Tibial artery (tissue), 4 donors: ENCODE data around the gene WNT1.

Source experiments
- DNase-seq, 2 donors: peaks; one replicate each; pipeline ENCODE4 v3.0.0-alpha.2; 2019
- H3K27ac ChIP-seq, 2 donors: fragments of 200-600 bp; sonication (generic) in 1 of 2; 1 replicate in 1 of 2; 2 replicates in 1 of 2; pipeline ENCODE4 v1.5.1; 2018 to 2019; ENCODE audit warnings: mild to moderate bottlenecking in 1 of 2
- H3K27me3 ChIP-seq, 2 donors: fragments of 200-600 bp; sonication (generic) in 1 of 2; one replicate each; pipeline versions ENCODE4 v1.5.1 to v1.6.0; 2016 to 2019
- H3K36me3 ChIP-seq, 3 donors: fragments of 200-600 bp; sonication (generic) in 2 of 3; one replicate each; pipeline ENCODE4 v1.5.1; 2016 to 2019; ENCODE audit warnings: mild to moderate bottlenecking in 2 of 3
- H3K4me1 ChIP-seq, 4 donors: fragments of 200-600 bp; sonication (generic) in 2 of 4; 1 replicate in 3 of 4; 2 replicates in 1 of 4; pipeline ENCODE4 v1.5.1; 2016 to 2019
- H3K4me3 ChIP-seq, 2 donors: fragments of 200-600 bp; sonication (generic) in 1 of 2; 1 replicate in 1 of 2; 2 replicates in 1 of 2; pipeline ENCODE4 v1.5.1; 2018 to 2019; ENCODE audit warnings: mild to moderate bottlenecking in 2 of 2
- H3K9me3 ChIP-seq, 3 donors: fragments of 200-600 bp; sonication (generic) in 1 of 3; one replicate each; pipeline ENCODE4 v1.5.1; 2016 to 2019
- intact Hi-C: fragments of 100-400 bp; cut with DNase I; formaldehyde crosslinking; loops from one replicate; pipeline ENCODE4 v1.15.0; 2023; ENCODE audit warnings: low total_unique reads
- TF ChIP-seq, protein P1 (sequence below), 2 experiments: fragments of 200-600 bp in 1 of 2; fragments of 450-650 bp in 1 of 2; IDR thresholded peaks; one replicate each; pipeline ENCODE4 v1.5.1; 2017 to 2019; ENCODE audit warnings: antibody characterized with exemption in 2 of 2, mild to moderate bottlenecking in 1 of 2, moderate library complexity in 1 of 2

Gene WNT1

DNA sequence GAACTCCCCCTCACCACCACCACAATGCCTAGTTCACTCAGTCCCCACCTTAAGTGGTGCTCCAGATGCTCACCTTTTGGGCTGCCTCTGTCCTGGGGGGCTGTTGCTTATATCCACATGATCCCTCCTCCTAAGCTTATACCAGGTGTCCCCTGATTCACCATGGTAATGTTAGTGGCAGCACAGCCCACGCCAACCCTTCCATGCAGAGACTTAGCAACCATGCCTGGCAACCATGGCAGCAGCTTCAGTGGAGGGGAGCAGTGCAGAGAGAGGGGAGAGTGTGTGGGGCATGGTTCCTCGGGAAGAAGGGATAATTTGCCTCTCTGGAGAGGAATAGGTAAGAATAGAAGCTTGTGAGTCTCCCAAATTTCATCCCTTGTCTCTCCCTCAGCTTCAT is 22.2 kb downstream of the WNT1 start:
- Histone ChIP-seq H3K27me3 (peaks cover 0 to 70% of the 10 kb centered on the region in 2 donors), H3K36me3 (peaks cover 42 to 53% (median 46%) of the 10 kb centered on the region in 3 donors), H3K27ac (no peak overlapping the region), H3K9me3 (no peaks in the 10 kb centered on the region), H3K4me3 (no peak overlapping the region), H3K4me1 (peaks cover 8 to 48% (median 33%) of the 10 kb centered on the region in 4 donors)
- DNase-seq: no peak
- TF ChIP-seq, protein P1, sequence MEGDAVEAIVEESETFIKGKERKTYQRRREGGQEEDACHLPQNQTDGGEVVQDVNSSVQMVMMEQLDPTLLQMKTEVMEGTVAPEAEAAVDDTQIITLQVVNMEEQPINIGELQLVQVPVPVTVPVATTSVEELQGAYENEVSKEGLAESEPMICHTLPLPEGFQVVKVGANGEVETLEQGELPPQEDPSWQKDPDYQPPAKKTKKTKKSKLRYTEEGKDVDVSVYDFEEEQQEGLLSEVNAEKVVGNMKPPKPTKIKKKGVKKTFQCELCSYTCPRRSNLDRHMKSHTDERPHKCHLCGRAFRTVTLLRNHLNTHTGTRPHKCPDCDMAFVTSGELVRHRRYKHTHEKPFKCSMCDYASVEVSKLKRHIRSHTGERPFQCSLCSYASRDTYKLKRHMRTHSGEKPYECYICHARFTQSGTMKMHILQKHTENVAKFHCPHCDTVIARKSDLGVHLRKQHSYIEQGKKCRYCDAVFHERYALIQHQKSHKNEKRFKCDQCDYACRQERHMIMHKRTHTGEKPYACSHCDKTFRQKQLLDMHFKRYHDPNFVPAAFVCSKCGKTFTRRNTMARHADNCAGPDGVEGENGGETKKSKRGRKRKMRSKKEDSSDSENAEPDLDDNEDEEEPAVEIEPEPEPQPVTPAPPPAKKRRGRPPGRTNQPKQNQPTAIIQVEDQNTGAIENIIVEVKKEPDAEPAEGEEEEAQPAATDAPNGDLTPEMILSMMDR (IDR thresholded peaks at IDR 0.05): no peak
- intact Hi-C loops: no loop called here

DNA sequence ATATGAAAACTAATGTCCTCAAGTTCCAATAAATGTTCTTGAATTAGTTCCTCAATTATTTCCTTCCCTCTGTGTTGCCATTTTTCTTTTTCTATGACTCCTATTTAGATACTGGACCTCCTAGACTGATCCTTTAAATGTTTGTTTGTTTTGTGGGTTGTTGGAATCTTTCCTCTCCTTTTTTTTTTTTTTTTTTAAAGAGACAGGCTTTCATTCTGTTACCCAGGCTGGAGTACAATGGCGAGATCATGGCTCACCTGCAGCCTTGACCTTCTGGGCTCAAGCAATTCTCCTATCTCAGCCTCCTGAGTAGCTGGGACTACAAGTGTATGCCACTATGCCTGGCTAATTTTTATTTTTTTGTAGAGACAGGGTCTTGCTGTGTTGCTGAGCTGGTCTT is 30.8 kb downstream of the WNT1 start:
- no peaks in the 10 kb centered on the region for H3K4me1 ChIP-seq
- H3K4me3 ChIP-seq: no peak overlapping the region
- no peak overlapping the region for H3K27ac ChIP-seq
- intact Hi-C loops: no loop called here
- H3K36me3 ChIP-seq: peaks cover 51 to 88% (median 59%) of the 10 kb centered on the region in 3 donors
- no peaks in the 10 kb centered on the region for H3K9me3 ChIP-seq
- DNase-seq: no peak
- TF ChIP-seq, protein P1 (IDR thresholded peaks at IDR 0.05): no peak
- H3K27me3 ChIP-seq: peaks cover 0 to 14% of the 10 kb centered on the region in 2 donors

- Histone ChIP-seq H3K36me3 (peaks cover 39 to 76% (median 47%) of the 10 kb centered on the region in 3 donors), H3K27me3 (peaks cover 0 to 4% of the 10 kb centered on the region in 2 donors)
- intact Hi-C loops: no loop called here
These were observed 32.1 kb downstream of the WNT1 start for GRCh38 chr12:49010092-49010668.

GRCh38 chr12:49012739-49013138 is 34.6 kb downstream of the WNT1 start:
- peaks cover 28 to 53% (median 36%) of the 10 kb centered on the region in 3 donors for H3K36me3 ChIP-seq
- no peak overlapping the region for H3K4me3 ChIP-seq
- intact Hi-C loops: no loop called here

More at GRCh38 chr12:49010092-49010668, 32.1 kb downstream of the WNT1 start:
- H3K27ac ChIP-seq: no peak overlapping the region
- H3K9me3 ChIP-seq: no peaks in the 10 kb centered on the region
- H3K4me3 ChIP-seq: no peak overlapping the region
- TF ChIP-seq, protein P1 (IDR thresholded peaks at IDR 0.05): no peak
- H3K4me1 ChIP-seq: no peaks in the 10 kb centered on the region
- DNase-seq: no peak

DNA sequence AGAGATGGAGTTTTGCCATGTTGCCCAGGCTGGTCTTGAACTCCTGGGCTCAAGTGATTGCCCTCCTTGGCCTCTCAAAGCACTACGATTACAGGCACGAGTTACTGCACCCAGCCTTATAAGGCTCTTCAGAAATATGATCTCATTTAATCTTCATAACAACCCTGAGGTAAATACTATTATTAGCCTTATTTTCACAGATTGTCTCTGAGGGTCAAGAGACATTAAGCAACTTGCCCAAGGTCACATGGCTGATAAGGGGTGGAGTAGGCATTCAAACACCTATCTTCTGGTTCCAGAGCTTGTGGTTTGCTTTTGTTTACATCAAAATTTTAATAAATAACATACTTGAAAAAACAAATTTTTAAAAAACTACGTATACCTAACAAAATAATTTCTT is 35.3 kb downstream of the WNT1 start:
- peaks cover 0 to 18% (median 12%) of the 10 kb centered on the region in 4 donors for H3K4me1 ChIP-seq
- intact Hi-C loops: no loop called here
- H3K4me3 ChIP-seq: no peak overlapping the region
- H3K27me3 ChIP-seq: no peaks in the 10 kb centered on the region
- no peaks in the 10 kb centered on the region for H3K9me3 ChIP-seq
- TF ChIP-seq, protein P1 (IDR thresholded peaks at IDR 0.05): no peak
- H3K27ac ChIP-seq: no peak overlapping the region
- H3K36me3 ChIP-seq: peaks cover 28 to 46% (median 36%) of the 10 kb centered on the region in 3 donors
- no peak for DNase-seq

More at GRCh38 chr12:49012739-49013138, 34.6 kb downstream of the WNT1 start:
- Histone ChIP-seq H3K4me1 (peaks cover 0 to 14% (median 8%) of the 10 kb centered on the region in 4 donors), H3K9me3 (no peaks in the 10 kb centered on the region), H3K27ac (no peak overlapping the region), H3K27me3 (no peaks in the 10 kb centered on the region)
- TF ChIP-seq, protein P1 (IDR thresholded peaks at IDR 0.05): no peak
- no peak for DNase-seq
